PFSK-1 (cell line): ENCODE results near the gene PRKD1.

Experiments
- POLR2AphosphoS5 ChIP-seq: IDR thresholded peaks from 2 replicates; pipeline ENCODE4 v1.6.1; 2012; ENCODE audit warnings: low read depth, mild to moderate bottlenecking, control low read depth, low read length, moderate library complexity
- TAF1 ChIP-seq: IDR thresholded peaks from 2 replicates; pipeline ENCODE4 v1.6.1; 2012; ENCODE audit warnings: low read length, control low read depth, borderline replicate concordance; ENCODE audit not compliant: insufficient read depth

GRCh38 chr14:29896354-29896821, 31.3 kb downstream of the PRKD1 start:
- no peak for TF ChIP-seq POLR2AphosphoS5
- no peak for TF ChIP-seq TAF1
